ENCODE data around the gene INSRR. TPM values are rescaled to one million over a fixed set of nuclear protein-coding genes. Genes with fewer than 3 reads are reported as not detected.

INSRR gene
- total and polyA plus RNA-seq, 9 of the 15 experiments (the other 6 are each of a cell fraction or from before 2014, with no cell fraction given): 0.03 to 0.18 (median 0.06) TPM; not detected in 3

DNA sequence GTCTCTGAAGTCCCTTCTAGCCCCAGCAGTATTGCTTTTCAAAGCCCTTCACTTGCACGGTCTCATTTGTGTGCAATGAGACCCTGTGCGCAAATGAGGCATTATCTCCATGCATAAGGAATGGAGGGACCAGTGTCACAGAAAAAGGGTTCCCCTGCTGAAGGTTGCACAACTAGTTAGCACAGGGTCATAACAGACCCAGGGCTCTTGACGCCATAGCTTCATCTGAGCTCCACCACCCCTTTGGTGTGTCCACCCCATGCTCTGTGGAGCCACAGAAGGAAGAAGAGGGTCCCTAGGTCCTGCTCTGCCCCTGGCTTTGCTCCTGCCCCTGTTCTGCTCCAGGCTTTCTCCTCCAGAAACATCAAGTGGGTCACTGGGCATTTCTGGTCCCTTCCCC is 54.9 kb downstream of the INSRR start (continued):
- no peak for TF ChIP-seq TRIM24 (IDR thresholded peaks at IDR 0.05)
- no peak for TF ChIP-seq SIN3A (IDR thresholded peaks at IDR 0.05; ENCODE audit: borderline replicate concordance in 2 of 2, control insufficient read depth in 1 of 2, low read depth in 2 of 2, low read length in 2 of 2)
- no peak for TF ChIP-seq TFAM (CRISPR knock-in tag; conservative IDR thresholded peaks at IDR 0.05)
- no peak for TF ChIP-seq TAF9B (IDR thresholded peaks at IDR 0.05; ENCODE audit: partially characterized antibody)
- no peak for TF ChIP-seq ZNF699 (CRISPR knock-in tag; IDR thresholded peaks at IDR 0.05; ENCODE audit: insufficient replicate concordance)
- no peak for TF ChIP-seq CHD4 (IDR thresholded peaks at IDR 0.05; ENCODE audit: insufficient read depth, insufficient replicate concordance, low read depth, low read length, poor library complexity, severe bottlenecking)
- TF ChIP-seq MCM3 (IDR thresholded peaks at IDR 0.05): no peak
- TF ChIP-seq, protein P1, sequence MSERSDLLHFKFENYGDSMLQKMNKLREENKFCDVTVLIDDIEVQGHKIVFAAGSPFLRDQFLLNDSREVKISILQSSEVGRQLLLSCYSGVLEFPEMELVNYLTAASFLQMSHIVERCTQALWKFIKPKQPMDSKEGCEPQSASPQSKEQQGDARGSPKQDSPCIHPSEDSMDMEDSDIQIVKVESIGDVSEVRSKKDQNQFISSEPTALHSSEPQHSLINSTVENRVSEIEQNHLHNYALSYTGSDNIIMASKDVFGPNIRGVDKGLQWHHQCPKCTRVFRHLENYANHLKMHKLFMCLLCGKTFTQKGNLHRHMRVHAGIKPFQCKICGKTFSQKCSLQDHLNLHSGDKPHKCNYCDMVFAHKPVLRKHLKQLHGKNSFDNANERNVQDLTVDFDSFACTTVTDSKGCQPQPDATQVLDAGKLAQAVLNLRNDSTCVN (CRISPR knock-in tag; IDR thresholded peaks at IDR 0.05): no peak
- TF ChIP-seq ASH1L (IDR thresholded peaks at IDR 0.05; ENCODE audit: borderline replicate concordance, low read depth, partially characterized antibody): no peak
- no peak for TF ChIP-seq ZNF253 (CRISPR knock-in tag; conservative IDR thresholded peaks at IDR 0.05)
- 0 out of 2 replicates have a peak, but pooled peaks have one; percentile 2 for TF ChIP-seq POLR2G (IDR thresholded peaks at IDR 0.05; ENCODE audit: low read depth, low read length)
- 0 out of 4 replicates have a peak, but pooled peaks of 1 of the 2 experiments have one; percentile 11 for TF ChIP-seq MAZ (CRISPR knock-in tag; conservative IDR thresholded peaks at IDR 0.05 in 1 of 2, IDR thresholded peaks at IDR 0.05 in 1 of 2)
- no peak for TF ChIP-seq CBX3 (IDR thresholded peaks at IDR 0.05; ENCODE audit: borderline replicate concordance in 1 of 2, low read length in 2 of 2)
- TF ChIP-seq CXXC5 (CRISPR knock-in tag; IDR thresholded peaks at IDR 0.05): no peak
- no peak for TF ChIP-seq MEF2A (IDR thresholded peaks at IDR 0.05; ENCODE audit: control insufficient read depth, low read depth, low read length)
- TF ChIP-seq ZNF408 (CRISPR knock-in tag; IDR thresholded peaks at IDR 0.05; ENCODE audit: low read depth): no peak
- TF ChIP-seq, protein P2, sequence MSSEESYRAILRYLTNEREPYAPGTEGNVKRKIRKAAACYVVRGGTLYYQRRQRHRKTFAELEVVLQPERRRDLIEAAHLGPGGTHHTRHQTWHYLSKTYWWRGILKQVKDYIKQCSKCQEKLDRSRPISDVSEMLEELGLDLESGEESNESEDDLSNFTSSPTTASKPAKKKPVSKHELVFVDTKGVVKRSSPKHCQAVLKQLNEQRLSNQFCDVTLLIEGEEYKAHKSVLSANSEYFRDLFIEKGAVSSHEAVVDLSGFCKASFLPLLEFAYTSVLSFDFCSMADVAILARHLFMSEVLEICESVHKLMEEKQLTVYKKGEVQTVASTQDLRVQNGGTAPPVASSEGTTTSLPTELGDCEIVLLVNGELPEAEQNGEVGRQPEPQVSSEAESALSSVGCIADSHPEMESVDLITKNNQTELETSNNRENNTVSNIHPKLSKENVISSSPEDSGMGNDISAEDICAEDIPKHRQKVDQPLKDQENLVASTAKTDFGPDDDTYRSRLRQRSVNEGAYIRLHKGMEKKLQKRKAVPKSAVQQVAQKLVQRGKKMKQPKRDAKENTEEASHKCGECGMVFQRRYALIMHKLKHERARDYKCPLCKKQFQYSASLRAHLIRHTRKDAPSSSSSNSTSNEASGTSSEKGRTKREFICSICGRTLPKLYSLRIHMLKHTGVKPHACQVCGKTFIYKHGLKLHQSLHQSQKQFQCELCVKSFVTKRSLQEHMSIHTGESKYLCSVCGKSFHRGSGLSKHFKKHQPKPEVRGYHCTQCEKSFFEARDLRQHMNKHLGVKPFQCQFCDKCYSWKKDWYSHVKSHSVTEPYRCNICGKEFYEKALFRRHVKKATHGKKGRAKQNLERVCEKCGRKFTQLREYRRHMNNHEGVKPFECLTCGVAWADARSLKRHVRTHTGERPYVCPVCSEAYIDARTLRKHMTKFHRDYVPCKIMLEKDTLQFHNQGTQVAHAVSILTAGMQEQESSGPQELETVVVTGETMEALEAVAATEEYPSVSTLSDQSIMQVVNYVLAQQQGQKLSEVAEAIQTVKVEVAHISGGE (CRISPR knock-in tag; IDR thresholded peaks at IDR 0.05): peak in 1 of 3 experiments; percentile 82; a peak in 2 of 6 replicates
- no peak for TF ChIP-seq ZNF184 (CRISPR knock-in tag; IDR thresholded peaks at IDR 0.05)
- peak; percentile 51; the same call in 1 of the 2 replicates for TF ChIP-seq CEBPB (tag; IDR thresholded peaks at IDR 0.05)
- TF ChIP-seq CEBPG (CRISPR knock-in tag; IDR thresholded peaks at IDR 0.05): peak; percentile 29; the same call in 1 of the 2 replicates
- TF ChIP-seq CEBPG (tag; conservative IDR thresholded peaks at IDR 0.05 in 1 of 2, IDR thresholded peaks at IDR 0.05 in 1 of 2): no peak
- TF ChIP-seq ZNF23 (CRISPR knock-in tag; IDR thresholded peaks at IDR 0.05): no peak
- TF ChIP-seq STAT5B (CRISPR knock-in tag; IDR thresholded peaks at IDR 0.05): no peak

All from K562 (cell line).